Right renal pelvis (tissue), 4 donors: Measurements from ENCODE around the gene USHBP1. TPM values are rescaled to one million over a fixed set of nuclear protein-coding genes. Genes with fewer than 3 reads are reported as not detected.
"Not testable (repeated sequence)": the region's sequence is repeated elsewhere in the genome, so short reads cannot be mapped to it uniquely, and the experiment has no call there.

Experiments used
- DNase-seq, 4 donors: peaks; one replicate each; pipeline ENCODE4 v3.0.0-alpha.2; 2013; ENCODE audit warnings: low read depth in 4 of 4, low spot score in 3 of 4, missing footprints in 1 of 4
- polyA plus RNA-seq, 4 donors: library from polyadenylated mRNA; unstranded; fragments of 120-200 nt; gene quantifications; one replicate each; pipeline ENCODE4 v1.2.1, GENCODE V29; 2013; ENCODE audit not compliant: insufficient read length in 4 of 4

The USHBP1 gene
- polyA plus RNA-seq, 4 donors = 5.6 to 7.3 (median 6.3) TPM

GRCh38 chr19:17296976-17297375, 32.4 kb upstream of the USHBP1 start:
- DNase-seq = no peak

- no peak for DNase-seq
Observed at GRCh38 chr19:17296273-17296672, 31.7 kb upstream of the USHBP1 start.

- DNase-seq = not testable (repeated sequence)
Observed at GRCh38 chr19:17295551-17295950, 31.0 kb upstream of the USHBP1 start.

GRCh38 chr19:17294051-17294891, 29.7 kb upstream of the USHBP1 start:
- no peak for DNase-seq

DNA sequence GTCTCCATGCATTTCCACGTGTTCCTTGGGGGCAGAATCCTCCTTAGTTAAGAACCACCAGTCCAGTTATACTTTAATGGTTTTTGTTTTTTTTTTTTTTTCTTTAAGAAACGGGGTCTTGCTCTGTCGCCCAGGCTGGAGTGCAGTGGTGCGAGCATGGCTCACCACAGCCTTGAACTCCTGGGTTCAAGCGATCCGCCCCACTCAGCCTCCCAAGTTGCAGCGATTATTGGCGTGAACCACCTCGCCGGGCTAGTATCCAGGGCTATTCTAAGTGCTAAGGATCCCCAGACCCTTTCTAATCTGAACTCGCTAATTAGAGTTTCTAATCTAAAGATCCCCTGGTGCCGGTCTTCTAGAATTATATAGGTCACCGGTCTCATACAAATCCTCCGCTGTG, 29.1 kb upstream of the USHBP1 start:
- DNase-seq = no peak

GRCh38 chr19:17292301-17293074, 27.9 kb upstream of the USHBP1 start:
- DNase-seq = peak; percentile 64 to 68 (median 65)

GRCh38 chr19:17289489-17289888, 24.9 kb upstream of the USHBP1 start:
- peak in 2 of 4 donors; percentile 42 to 53 for DNase-seq

DNA sequence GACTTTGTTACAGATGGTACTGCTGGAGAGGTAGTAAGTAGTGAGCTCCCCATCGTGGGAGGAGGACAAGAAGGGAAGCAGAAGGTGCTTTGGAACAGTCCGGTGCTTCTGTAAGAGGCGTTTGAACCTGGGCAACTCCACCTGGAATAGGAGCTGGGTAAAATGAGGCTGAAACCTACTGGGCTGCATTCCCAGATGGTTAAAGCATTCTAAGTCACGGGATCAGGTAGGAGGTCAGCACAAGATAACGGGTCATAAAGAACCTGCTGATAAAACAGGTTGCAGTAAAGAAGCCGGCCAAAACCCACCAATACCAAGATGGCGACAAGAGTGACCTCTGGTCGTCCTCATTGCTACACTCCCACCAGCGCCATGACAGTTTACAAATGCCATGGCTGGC, 22.2 kb upstream of the USHBP1 start:
- no peak for DNase-seq

GRCh38 chr19:17286263-17286662, 21.7 kb upstream of the USHBP1 start:
- DNase-seq = no peak

- no peak for DNase-seq
Observed at GRCh38 chr19:17285415-17286135, 21.0 kb upstream of the USHBP1 start.

GRCh38 chr19:17283504-17283996, 19.0 kb upstream of the USHBP1 start:
- no peak for DNase-seq

DNA sequence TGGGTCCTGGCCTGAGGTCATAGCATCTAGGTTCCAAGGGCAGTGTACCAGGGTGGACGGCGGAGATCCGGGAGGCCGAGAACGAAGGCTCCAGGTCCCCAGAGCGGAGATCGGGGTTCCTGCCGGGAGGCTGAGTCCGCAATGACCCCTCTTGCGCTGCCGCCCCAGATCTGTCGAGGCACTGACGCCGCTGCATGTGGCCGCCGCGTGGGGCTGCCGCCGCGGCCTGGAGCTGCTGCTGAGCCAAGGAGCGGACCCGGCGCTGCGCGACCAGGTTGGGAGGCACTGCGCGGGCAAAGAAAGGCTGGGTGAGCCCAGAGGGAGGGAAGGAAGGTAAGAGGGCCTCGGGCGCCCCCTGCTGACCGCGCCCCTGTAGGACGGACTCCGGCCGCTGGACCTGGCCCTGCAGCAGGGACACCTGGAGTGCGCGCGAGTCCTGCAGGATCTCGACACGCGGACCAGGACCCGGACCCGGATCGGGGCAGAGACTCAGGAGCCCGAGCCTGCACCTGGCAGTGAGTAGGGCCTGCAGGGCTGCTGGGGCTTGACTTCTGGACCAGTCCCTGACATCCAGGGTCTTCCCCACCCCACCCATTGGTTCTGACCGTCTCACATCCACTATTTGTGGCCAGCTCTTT, 18.1 kb upstream of the USHBP1 start:
- peak; percentile 54 to 73 (median 66) for DNase-seq

GRCh38 chr19:17281391-17282304, 17.1 kb upstream of the USHBP1 start, which contains the start of gene ANKLE1:
TSS of gene ANKLE1 (plus strand) at chr19:17281901. CDS start at chr19:17281921, 20 bp downstream.
- DNase-seq = no peak

GRCh38 chr19:17279436-17279835, 14.9 kb upstream of the USHBP1 start:
- no peak for DNase-seq

DNA sequence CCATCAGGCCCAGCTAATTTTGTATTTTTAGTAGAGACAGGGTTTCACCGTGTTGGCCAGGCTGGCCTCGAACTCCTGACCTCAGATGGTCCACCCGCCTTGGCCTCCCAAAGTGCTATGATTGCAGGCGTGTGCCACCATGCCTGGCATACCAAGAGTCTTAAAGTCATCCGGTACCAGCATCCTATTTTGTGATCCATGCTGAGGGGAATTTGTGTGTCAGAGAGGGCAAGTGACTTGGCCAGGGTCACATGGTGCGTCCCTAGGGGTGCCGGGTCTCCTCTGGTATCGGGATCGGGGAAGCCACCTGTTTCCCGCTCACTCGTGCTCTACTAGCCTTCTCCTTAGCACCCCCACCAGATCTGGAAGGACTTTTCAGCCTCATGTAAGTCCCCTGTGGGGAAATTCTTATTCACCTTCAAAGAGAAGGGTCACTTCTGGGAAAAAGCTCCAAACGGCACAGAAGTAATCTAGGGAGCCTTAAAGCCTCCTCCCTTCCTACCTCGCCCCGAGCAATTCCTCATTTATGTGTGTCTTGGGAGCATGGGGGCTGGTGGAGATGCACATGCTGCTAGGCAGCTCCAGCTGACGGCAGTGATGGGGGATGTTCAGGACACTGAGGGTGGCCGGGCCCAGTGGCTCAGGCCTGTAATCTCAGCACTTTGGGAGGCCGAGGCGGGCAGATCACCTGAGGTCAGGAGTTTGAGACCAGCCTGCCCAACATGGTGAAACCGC, 11.1 kb upstream of the USHBP1 start:
- DNase-seq = no peak

DNA sequence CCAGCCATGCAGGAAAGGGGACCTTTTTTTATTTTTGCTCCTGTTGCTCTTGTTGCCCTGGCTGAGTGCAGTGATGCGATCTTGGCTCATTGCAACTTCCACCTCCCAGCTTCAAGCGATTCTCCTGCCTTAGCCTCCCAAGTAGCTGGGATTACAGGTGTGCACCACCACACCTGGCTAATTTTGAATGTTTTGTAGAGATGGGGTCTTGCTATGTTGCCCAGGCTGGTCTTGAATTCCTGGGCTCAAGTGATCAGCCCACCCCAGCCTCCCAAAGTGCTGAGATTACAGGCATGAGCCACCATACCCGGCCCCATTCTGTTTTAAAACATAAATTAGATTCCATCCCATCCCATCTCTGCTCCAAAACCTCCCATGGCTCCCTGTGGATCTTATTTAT, 10.3 kb upstream of the USHBP1 start:
- DNase-seq = not testable (repeated sequence)

DNA sequence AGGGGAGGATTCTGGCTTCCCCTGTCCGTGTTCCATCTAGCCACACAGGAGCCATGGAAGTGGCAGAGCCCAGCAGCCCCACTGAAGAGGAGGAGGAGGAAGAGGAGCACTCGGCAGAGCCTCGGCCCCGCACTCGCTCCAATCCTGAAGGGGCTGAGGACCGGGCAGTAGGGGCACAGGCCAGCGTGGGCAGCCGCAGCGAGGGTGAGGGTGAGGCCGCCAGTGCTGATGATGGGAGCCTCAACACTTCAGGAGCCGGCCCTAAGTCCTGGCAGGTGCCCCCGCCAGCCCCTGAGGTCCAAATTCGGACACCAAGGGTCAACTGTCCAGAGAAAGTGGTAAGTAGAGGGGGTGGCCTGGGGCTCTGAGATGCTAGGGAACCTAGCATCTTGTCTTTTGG, 4.2 kb upstream of the USHBP1 start:
- DNase-seq = no peak

GRCh38 chr19:17266975-17267788, 2.6 kb upstream of the USHBP1 start, which contains the start of gene BABAM1:
TSS of gene BABAM1 (plus strand) at chr19:17267443. CDS start at chr19:17268807, 1,364 bp downstream.
- DNase-seq = peak; percentile 92 to 98 (median 96)
